ENCODE measurements around the gene ULBP1.
"Not testable (repeated sequence)": the region's sequence is repeated elsewhere in the genome, so short reads cannot be mapped to it uniquely, and the experiment has no call there.

ULBP1 gene

GRCh38 chr6:150012846-150013784 is 49.4 kb downstream of the ULBP1 start:
- H3K27me3 ChIP-seq (ENCODE audit: control insufficient read depth in 3 of 3, insufficient read depth in 3 of 3, low read depth in 1 of 3, low read length in 3 of 3): peaks cover 11 to 83% (median 57%) of the 10 kb centered on the region in 3 experiments
- H4K91ac ChIP-seq (ENCODE audit: low read depth, low read length, poor library complexity); H3K18ac ChIP-seq (ENCODE audit: low read length); H2BK5ac ChIP-seq (ENCODE audit: low read length); H3K4me2 ChIP-seq (ENCODE audit: insufficient read depth, low read length, poor library complexity, severe bottlenecking); H3K27ac ChIP-seq (replicated peaks; ENCODE audit: low read length); H2BK12ac ChIP-seq (ENCODE audit: low read length); H3K4ac ChIP-seq (ENCODE audit: low read length); H3K4me3 ChIP-seq (ENCODE audit: low read length in 2 of 2); H2AFZ ChIP-seq (ENCODE audit: low read length); H4K8ac ChIP-seq (ENCODE audit: low read depth, low read length); H2AK5ac ChIP-seq (ENCODE audit: low read depth, low read length); H2BK15ac ChIP-seq (ENCODE audit: low read length); H3K23ac ChIP-seq (ENCODE audit: low read depth, low read length, poor library complexity); H3K9me3 ChIP-seq (replicated peaks in 1 of 2; ENCODE audit: control insufficient read depth in 2 of 2, insufficient read depth in 1 of 2, low read depth in 1 of 2, low read length in 2 of 2); H3K36me3 ChIP-seq (replicated peaks in 1 of 2; ENCODE audit: control insufficient read depth in 2 of 2, insufficient read depth in 2 of 2, low read length in 2 of 2); H3K4me1 ChIP-seq (ENCODE audit: control insufficient read depth in 2 of 2, insufficient read depth in 1 of 2, low read depth in 1 of 2, low read length in 2 of 2); DNase-seq (ENCODE audit: low spot score); H3K9ac ChIP-seq (ENCODE audit: low read depth, low read length, poor library complexity); H3K79me1 ChIP-seq (ENCODE audit: low read depth, low read length); H2BK120ac ChIP-seq (ENCODE audit: low read depth, low read length); H3K14ac ChIP-seq (ENCODE audit: low read length): not testable (repeated sequence)
- WGBS, 2 donors (ENCODE audit: extremely low coverage in 2 of 2, insufficient read length in 2 of 2, insufficient replicate concordance in 1 of 2): no CpG with 5 or more reads among the region's 8 CpGs

- not testable (repeated sequence) for H3K4ac ChIP-seq (ENCODE audit: low read length); H3K27ac ChIP-seq (replicated peaks; ENCODE audit: low read length); H3K4me2 ChIP-seq (ENCODE audit: insufficient read depth, low read length, poor library complexity, severe bottlenecking); DNase-seq (ENCODE audit: low spot score); H4K91ac ChIP-seq (ENCODE audit: low read depth, low read length, poor library complexity); H3K18ac ChIP-seq (ENCODE audit: low read length); H3K14ac ChIP-seq (ENCODE audit: low read length); H3K9ac ChIP-seq (ENCODE audit: low read depth, low read length, poor library complexity); H3K36me3 ChIP-seq (replicated peaks in 1 of 2; ENCODE audit: control insufficient read depth in 2 of 2, insufficient read depth in 2 of 2, low read length in 2 of 2); H2BK15ac ChIP-seq (ENCODE audit: low read length); H3K4me1 ChIP-seq (ENCODE audit: control insufficient read depth in 2 of 2, insufficient read depth in 1 of 2, low read depth in 1 of 2, low read length in 2 of 2); H3K23ac ChIP-seq (ENCODE audit: low read depth, low read length, poor library complexity); H2BK12ac ChIP-seq (ENCODE audit: low read length); H3K9me3 ChIP-seq (replicated peaks in 1 of 2; ENCODE audit: control insufficient read depth in 2 of 2, insufficient read depth in 1 of 2, low read depth in 1 of 2, low read length in 2 of 2); H3K79me1 ChIP-seq (ENCODE audit: low read depth, low read length); H4K8ac ChIP-seq (ENCODE audit: low read depth, low read length); H2BK5ac ChIP-seq (ENCODE audit: low read length); H2AK5ac ChIP-seq (ENCODE audit: low read depth, low read length); H2BK120ac ChIP-seq (ENCODE audit: low read depth, low read length); H3K4me3 ChIP-seq (ENCODE audit: low read length in 2 of 2)
- WGBS, 2 donors (ENCODE audit: extremely low coverage in 2 of 2, insufficient read length in 2 of 2, insufficient replicate concordance in 1 of 2): no CpG with 5 or more reads among the region's 24 CpGs
- Histone ChIP-seq H3K27me3 (ENCODE audit: control insufficient read depth in 3 of 3, insufficient read depth in 3 of 3, low read depth in 1 of 3, low read length in 3 of 3) (peaks cover 11 to 82% (median 51%) of the 10 kb centered on the region in 3 experiments), H2AFZ (ENCODE audit: low read length) (peak overlapping the region; percentile 59)
Measured at GRCh38 chr6:150013785-150014622, 50.3 kb downstream of the ULBP1 start.

GRCh38 chr6:150014623-150015280 is 51.0 kb downstream of the ULBP1 start:
- H3K4ac ChIP-seq (ENCODE audit: low read length); H3K14ac ChIP-seq (ENCODE audit: low read length); H2AK5ac ChIP-seq (ENCODE audit: low read depth, low read length); H3K4me2 ChIP-seq (ENCODE audit: insufficient read depth, low read length, poor library complexity, severe bottlenecking); H3K27ac ChIP-seq (replicated peaks; ENCODE audit: low read length); H2BK15ac ChIP-seq (ENCODE audit: low read length); H4K8ac ChIP-seq (ENCODE audit: low read depth, low read length); H3K36me3 ChIP-seq (replicated peaks in 1 of 2; ENCODE audit: control insufficient read depth in 2 of 2, insufficient read depth in 2 of 2, low read length in 2 of 2); H3K23ac ChIP-seq (ENCODE audit: low read depth, low read length, poor library complexity); H3K79me1 ChIP-seq (ENCODE audit: low read depth, low read length); H2BK12ac ChIP-seq (ENCODE audit: low read length); H3K9me3 ChIP-seq (replicated peaks in 1 of 2; ENCODE audit: control insufficient read depth in 2 of 2, insufficient read depth in 1 of 2, low read depth in 1 of 2, low read length in 2 of 2); H2BK120ac ChIP-seq (ENCODE audit: low read depth, low read length); H3K9ac ChIP-seq (ENCODE audit: low read depth, low read length, poor library complexity); DNase-seq (ENCODE audit: low spot score); H3K4me3 ChIP-seq (ENCODE audit: low read length in 2 of 2); H3K4me1 ChIP-seq (ENCODE audit: control insufficient read depth in 2 of 2, insufficient read depth in 1 of 2, low read depth in 1 of 2, low read length in 2 of 2); H3K18ac ChIP-seq (ENCODE audit: low read length); H2BK5ac ChIP-seq (ENCODE audit: low read length); H4K91ac ChIP-seq (ENCODE audit: low read depth, low read length, poor library complexity): not testable (repeated sequence)
- Histone ChIP-seq H2AFZ (ENCODE audit: low read length) (peak overlapping the region; percentile 59), H3K27me3 (ENCODE audit: control insufficient read depth in 3 of 3, insufficient read depth in 3 of 3, low read depth in 1 of 3, low read length in 3 of 3) (peaks cover 11 to 79% (median 47%) of the 10 kb centered on the region in 3 experiments)
- WGBS, 2 donors (ENCODE audit: extremely low coverage in 2 of 2, insufficient read length in 2 of 2, insufficient replicate concordance in 1 of 2): no CpG with 5 or more reads among the region's 50 CpGs

All from neuronal stem cell (in vitro differentiated cells).